Nucleus accumbens (tissue), 56 donors: ENCODE data around the gene UBE2A.

ENCODE experiments used
- DNase-seq, 56 donors: peaks; one replicate each; lab custom pipeline; 2025; lab: John Stamatoyannopoulos, UW

The UBE2A gene

DNA sequence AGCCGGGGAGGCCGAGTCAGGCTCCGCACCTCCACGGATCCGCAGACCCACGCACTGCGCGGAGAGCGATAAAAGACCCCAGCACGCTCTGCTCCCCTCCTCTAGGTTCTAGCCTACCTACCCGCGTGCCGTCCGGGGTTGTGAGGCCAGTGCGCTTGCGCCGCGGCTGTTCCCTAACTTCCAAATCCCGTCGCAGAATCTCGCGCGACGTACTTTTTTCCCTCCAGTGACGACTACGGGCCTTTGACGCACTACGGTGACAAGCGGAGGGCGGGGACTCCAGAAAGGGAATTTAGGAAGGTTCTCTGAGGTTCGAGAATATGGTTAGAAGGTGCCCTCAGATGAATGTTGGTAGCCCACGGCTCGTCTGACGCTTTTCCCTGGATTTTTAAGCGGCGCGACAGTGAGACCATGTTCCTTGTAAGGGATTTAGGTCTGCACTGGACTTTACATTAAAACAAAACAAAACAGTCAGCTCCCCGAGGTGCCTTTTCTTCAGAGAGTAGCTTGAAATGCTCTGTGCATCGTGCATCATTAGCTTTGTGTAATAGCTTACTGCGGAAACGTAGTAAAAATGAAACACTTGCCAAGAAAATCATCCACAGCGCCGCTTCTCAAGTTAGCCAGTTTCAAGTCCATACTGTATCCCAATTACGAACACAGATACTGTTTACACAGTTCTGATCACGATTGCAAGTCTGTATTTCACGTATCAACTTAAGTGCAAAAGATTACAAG, 32.1 kb downstream of the UBE2A start, which contains the start of gene NKRF:
NKRF (minus strand) TSS at position 145 of the 738 bp plus-strand sequence.
- peak; percentile 10 to 91 (median 74) for DNase-seq

DNA sequence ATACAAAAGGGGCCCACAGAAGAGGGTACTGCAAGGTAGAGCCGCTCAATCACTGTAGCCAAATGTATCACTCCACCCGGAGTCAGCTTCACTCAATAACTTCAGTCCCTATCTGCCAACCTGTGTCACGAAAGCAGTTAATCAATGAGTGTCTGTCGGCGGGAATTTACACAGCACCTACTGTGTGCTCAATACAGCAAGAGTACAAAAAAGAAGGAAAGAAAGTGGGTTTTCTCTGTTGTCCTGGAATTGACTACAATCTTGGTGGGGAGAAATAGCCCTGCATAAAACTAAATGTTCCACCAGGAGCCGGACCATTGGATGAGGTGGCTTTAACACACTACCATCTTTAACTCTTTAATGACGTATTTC, 32.6 kb downstream of the UBE2A start:
- peak in 2 of 56 donors; percentile 0 to 8 for DNase-seq

DNA sequence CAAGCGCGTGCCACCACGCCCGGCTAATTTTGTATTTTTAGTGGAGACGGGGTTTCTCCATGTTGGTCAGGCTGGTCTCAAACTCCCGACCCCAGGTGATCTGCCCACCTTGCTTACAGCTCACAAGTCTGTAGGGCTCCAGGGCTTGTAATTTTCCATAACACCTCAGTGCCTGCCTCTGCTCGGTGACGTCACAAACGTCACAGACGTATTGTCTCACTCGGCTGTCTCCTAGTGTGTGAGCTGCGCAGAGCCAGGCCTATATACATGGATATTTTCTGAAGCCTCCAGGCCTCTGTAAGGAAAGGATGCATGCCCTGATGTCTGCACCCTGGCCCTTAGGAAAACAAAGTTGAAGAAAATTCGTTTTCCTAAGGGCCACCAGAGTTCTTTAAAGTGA, 40.4 kb downstream of the UBE2A start:
- no peak for DNase-seq

DNA sequence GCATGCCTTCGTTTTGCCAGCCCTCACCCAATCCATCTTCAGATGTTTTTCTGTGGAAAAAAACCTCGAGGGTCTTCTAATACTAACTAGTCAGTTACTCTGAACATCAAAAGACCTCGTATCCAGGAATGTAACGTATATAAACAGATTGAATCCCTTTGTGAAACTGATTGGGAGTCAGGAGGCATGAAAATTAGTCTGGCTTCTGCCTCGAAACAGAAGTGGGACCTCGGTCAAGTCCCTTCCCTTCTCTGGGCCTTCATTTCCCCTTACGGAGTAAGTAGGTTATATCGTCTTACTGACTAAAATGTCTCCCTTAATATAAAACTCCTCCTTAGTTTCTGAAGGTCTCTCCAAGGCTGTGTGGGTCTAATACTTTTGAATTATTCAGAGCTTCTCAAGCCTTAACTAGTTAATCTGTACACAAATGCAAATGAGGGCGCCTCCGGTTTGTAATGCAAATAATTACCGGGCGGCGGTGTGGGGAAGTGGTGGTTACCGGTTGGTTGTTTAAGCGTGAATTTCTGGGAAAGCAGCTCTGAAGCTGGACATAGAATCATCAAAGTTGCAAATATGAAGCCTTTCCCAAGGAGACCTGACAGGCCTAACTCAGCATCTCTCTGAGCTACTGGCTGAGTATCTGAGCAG, 43.3 kb downstream of the UBE2A start:
- no peak for DNase-seq

DNA sequence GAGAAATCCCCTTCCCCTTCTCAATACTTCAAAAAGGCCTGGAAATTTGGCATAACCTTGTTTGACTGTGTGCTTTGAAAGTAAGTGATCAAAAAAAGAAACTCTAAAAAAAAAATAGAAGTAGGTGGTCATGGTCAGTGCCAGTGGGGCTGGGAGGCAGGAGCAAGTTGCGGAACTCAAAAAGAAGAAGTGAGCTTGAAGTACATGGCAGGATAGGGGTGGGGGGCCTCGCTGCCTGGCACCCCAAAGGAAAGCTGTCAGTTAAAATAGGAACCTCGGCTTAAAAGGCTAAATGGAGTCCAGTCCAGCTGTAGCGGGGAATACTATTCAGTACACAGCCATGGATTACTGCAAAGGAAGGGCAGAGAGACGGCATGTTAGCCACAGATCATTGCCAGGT, 44.1 kb downstream of the UBE2A start:
- peak in 6 of 56 donors; percentile 0 to 9 (median 4) for DNase-seq

DNA sequence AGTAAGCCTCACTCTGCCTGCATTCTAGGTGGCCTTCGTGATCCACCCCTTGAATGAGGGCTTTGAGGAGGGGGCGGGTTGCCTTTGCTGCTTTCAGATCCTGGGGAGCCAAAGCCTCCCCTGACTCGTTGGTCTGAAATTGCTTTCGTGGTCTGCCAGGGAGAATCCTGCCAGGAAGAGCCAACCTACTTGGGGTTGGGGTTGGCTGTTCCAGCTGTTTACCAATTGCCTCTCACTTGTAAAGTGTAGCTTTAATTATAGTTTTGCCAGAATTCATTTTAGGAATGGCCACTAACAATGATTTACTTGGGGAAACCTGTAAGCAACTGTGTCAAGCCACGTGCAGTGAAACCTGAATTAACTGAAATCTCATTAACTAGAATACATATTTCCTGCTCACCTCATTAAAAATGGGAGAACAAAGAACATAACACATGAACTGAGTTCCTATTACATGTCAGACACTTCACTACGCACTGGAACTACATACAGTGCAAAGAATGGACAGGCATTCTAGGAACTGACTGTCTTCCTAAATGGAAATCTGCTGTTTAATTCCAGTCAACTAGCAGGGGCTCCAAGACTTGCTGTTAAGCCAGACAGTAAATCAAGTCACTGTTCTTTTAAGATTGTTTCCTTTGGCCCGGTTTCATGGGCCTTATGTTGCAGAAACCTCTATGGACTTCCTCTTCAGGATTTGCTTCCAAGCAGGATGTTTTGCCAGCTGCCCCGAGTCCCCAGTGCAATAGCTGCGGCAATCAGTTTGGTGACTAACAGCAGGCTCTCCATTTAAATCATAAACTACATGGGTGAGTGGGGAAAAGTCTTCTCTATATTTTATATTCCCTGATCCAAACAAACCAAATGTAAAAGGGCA, 48.2 kb downstream of the UBE2A start:
- DNase-seq, result no peak

DNA sequence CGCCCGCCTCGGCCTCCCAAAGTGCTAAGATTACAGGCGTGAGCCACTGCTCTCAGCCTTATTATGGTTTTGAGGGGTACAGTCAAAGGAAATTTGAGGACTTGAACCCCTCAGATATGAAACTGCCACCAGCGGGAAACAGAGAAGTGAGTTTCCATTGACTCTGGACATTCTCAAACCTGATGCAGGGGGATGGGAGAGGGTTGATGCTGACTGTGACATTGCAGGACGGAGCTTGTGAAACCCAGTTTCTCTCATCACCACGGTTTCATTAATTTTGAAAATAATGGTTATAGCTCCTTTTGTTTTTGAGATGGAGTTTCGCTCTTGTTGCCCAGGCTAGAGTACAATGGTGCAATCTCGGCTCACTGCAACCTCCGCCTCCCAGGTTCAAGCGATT, 50.1 kb downstream of the UBE2A start:
- DNase-seq, result no peak

DNA sequence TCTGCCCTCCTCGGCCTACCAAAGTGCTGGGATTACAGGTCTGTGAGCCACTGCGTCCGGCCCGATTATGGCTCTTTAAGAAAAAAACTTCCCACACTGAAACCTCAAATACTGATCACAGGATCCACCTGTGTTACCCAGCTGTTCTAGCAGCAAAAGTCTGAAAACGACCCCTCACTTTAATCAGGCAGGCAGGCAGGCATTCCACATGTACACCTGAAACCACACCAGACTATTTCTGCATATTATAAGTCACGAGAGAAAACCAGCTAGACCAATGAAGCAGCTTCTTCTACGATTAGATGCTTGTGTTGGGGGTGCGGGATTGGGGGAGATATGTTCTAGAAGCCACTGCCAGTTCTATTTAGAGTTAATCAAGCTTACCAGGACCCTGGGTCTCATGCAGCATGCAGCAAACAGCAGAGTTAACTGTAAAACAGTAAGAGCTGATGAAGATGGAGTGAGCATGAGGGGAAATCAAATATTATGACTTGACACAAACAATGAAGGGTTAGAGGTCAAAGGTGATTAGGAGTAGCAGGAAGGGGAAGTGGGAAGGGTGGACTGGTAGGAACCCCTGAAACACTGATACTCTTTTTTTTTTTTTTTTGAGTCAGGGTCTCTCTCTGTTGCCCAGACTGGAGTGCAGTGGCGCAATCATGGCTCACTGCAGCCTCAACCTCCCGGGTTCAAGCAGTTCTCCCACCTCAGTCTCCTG, 50.7 kb downstream of the UBE2A start:
- no peak for DNase-seq

DNA sequence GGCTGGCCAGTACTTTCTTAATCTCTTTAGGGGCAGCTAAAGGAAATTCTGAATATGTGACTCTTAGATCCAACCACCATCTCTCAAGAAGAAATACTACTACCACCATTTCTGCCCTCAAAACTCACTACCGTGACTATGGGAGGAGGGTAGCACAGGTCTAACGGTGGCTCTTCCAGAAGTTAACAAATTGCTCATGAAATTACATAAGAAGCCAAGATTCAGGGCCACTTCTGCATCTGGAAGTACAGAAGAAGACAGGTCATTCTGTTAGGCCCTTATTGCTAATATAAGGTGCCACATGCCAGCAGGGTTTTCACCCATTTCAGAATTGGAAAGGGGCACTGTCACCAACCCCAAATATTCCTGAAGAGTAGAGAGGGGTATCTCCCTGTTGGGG, 51.5 kb downstream of the UBE2A start:
- DNase-seq, result no peak
